ELR (cell line): Measurements from ENCODE around the gene NTRK1.

ENCODE experiments used
- DNase-seq: peaks from one replicate; pipeline ENCODE4 v3.0.0-alpha.2; 2015; ENCODE audit warnings: low read depth

The NTRK1 gene

GRCh38 chr1:156838972-156839371 lies 21.7 kb upstream of the NTRK1 start:
- peak; percentile 37 for DNase-seq

- no peak for DNase-seq
These were observed 21.1 kb upstream of the NTRK1 start for GRCh38 chr1:156839426-156840109.

GRCh38 chr1:156840186-156840897 lies 20.3 kb upstream of the NTRK1 start:
- DNase-seq: no peak

GRCh38 chr1:156840898-156841279 lies 19.8 kb upstream of the NTRK1 start:
- no peak for DNase-seq

- no peak for DNase-seq
These were observed 19.3 kb upstream of the NTRK1 start for GRCh38 chr1:156841295-156841855.

- no peak for DNase-seq
These were observed 17.9 kb upstream of the NTRK1 start for GRCh38 chr1:156842618-156843300.

GRCh38 chr1:156844102-156844501 lies 16.6 kb upstream of the NTRK1 start:
- DNase-seq: no peak

GRCh38 chr1:156844638-156845037 lies 16.0 kb upstream of the NTRK1 start:
- no peak for DNase-seq

GRCh38 chr1:156845055-156845952 lies 15.4 kb upstream of the NTRK1 start:
- DNase-seq: no peak

- DNase-seq: no peak
These were observed 14.6 kb upstream of the NTRK1 start for GRCh38 chr1:156845953-156846545.

- DNase-seq: no peak
These were observed 14.0 kb upstream of the NTRK1 start for GRCh38 chr1:156846643-156847042.

GRCh38 chr1:156847591-156848460 lies 12.8 kb upstream of the NTRK1 start:
- no peak for DNase-seq

- DNase-seq: no peak
These were observed 12.1 kb upstream of the NTRK1 start for GRCh38 chr1:156848461-156849150.

- DNase-seq: no peak
These were observed 11.5 kb upstream of the NTRK1 start for GRCh38 chr1:156849151-156849496.

GRCh38 chr1:156851779-156852417 lies 8.8 kb upstream of the NTRK1 start:
- no peak for DNase-seq

GRCh38 chr1:156852418-156852874 lies 8.2 kb upstream of the NTRK1 start:
- DNase-seq: no peak

GRCh38 chr1:156853761-156854160 lies 6.9 kb upstream of the NTRK1 start:
- DNase-seq: no peak

- no peak for DNase-seq
These were observed 6.0 kb upstream of the NTRK1 start for GRCh38 chr1:156854634-156855033.

- no peak for DNase-seq
These were observed 4.3 kb upstream of the NTRK1 start for GRCh38 chr1:156856282-156856785.
